KMS-11 (cell line): ENCODE results near the gene GARNL3.

Experiments
- H2AFZ ChIP-seq: fragments of 200-600 bp; sonication (generic); 2 replicates; pipeline ENCODE4 v1.6.1; 2016; ENCODE audit warnings: antibody characterized with exemption, mixed run types, low read depth
- H3K27ac ChIP-seq: fragments of 200-600 bp; sonication (generic); 2 replicates; pipeline ENCODE4 v1.6.1; 2016; ENCODE audit warnings: mild to moderate bottlenecking, mixed run types
- H3K27me3 ChIP-seq: fragments of 200-600 bp; sonication (generic); 2 replicates; pipeline ENCODE4 v1.6.1; 2017; ENCODE audit warnings: mild to moderate bottlenecking, low read depth, mixed run types, moderate library complexity; ENCODE audit not compliant: insufficient read depth
- H3K36me3 ChIP-seq: fragments of 200-600 bp; sonication (generic); 2 replicates; pipeline ENCODE4 v1.6.1; 2017; ENCODE audit warnings: mild to moderate bottlenecking, mixed run types; ENCODE audit not compliant: insufficient read depth
- H3K4me1 ChIP-seq: fragments of 200-600 bp; sonication (generic); 2 replicates; pipeline ENCODE4 v1.6.1; 2016; ENCODE audit warnings: mild to moderate bottlenecking, low read depth, mixed run types; ENCODE audit not compliant: poor library complexity, severe bottlenecking
- H3K4me2 ChIP-seq: fragments of 200-600 bp; sonication (generic); 2 replicates; pipeline ENCODE4 v1.7.0; 2016; ENCODE audit warnings: mild to moderate bottlenecking, mixed run types
- H3K4me3 ChIP-seq: fragments of 200-600 bp; sonication (generic); IDR thresholded peaks from 2 replicates; pipeline ENCODE4 v1.6.1; 2017; ENCODE audit warnings: low read depth, low read length, mixed read lengths; ENCODE audit not compliant: insufficient read depth
- H3K79me2 ChIP-seq: fragments of 200-600 bp; sonication (generic); 2 replicates; pipeline ENCODE4 v1.6.1; 2016; ENCODE audit warnings: low read depth, mixed run types; ENCODE audit not compliant: insufficient read depth
- H3K9ac ChIP-seq: fragments of 200-600 bp; sonication (generic); 2 replicates; pipeline ENCODE4 v1.6.1; 2016; ENCODE audit warnings: mild to moderate bottlenecking, mixed run types
- H4K20me1 ChIP-seq: fragments of 200-600 bp; sonication (generic); 2 replicates; pipeline ENCODE4 v1.6.1; 2016; ENCODE audit warnings: mild to moderate bottlenecking, mixed run types; ENCODE audit not compliant: insufficient read depth
- TF ChIP-seq, protein P1 (sequence below): fragments of 200-600 bp; sonication (generic); conservative IDR thresholded peaks from 2 replicates; pipeline ENCODE4 v1.6.1; 2017; ENCODE audit warnings: low read depth, mild to moderate bottlenecking, antibody characterized with exemption, low read length, moderate library complexity, mixed read lengths

The GARNL3 gene

DNA sequence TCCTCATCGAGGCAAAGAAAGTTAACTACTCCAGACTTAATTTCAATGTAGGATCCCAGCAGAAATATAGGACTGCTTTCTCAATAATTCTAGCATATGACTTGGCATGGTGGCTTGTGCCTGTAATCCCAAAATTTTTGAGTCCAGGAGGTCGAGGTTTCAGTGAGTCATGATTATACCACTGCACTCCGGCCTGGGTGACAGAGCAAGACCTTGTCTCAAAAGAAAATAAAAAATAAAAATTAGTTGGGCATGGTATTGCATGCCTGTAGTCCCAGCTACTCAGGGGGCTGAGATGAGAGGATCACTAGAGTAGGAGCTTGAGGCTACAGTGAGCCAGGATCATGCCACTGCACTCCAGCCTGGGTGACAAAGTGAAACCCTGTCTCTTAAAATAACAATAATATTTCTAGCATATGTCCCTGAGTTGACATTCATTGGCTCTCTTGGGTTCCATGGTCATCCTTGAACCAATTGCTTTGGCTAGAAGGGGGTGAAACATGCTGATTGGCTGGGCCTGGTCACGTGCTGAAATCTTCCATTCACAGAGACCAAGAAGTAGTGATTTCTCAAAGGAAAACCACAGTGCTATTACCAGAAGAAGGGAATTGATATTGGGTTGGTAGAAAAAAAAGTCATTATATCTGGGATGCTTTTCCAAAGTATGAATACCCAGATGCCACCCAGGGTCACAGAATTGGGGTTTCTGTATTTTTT lies 31.6 kb upstream of the GARNL3 start:
- H3K79me2 ChIP-seq = no peaks in the 10 kb centered on the region
- no peaks in the 10 kb centered on the region for H3K36me3 ChIP-seq
- no peak overlapping the region for H3K27ac ChIP-seq
- peaks cover 3% of the 10 kb centered on the region for H3K4me1 ChIP-seq
- no peak overlapping the region for H3K4me3 ChIP-seq
- H3K9ac ChIP-seq = no peak overlapping the region
- no peaks in the 10 kb centered on the region for H3K27me3 ChIP-seq
- H4K20me1 ChIP-seq = no peaks in the 10 kb centered on the region
- TF ChIP-seq, protein P1, sequence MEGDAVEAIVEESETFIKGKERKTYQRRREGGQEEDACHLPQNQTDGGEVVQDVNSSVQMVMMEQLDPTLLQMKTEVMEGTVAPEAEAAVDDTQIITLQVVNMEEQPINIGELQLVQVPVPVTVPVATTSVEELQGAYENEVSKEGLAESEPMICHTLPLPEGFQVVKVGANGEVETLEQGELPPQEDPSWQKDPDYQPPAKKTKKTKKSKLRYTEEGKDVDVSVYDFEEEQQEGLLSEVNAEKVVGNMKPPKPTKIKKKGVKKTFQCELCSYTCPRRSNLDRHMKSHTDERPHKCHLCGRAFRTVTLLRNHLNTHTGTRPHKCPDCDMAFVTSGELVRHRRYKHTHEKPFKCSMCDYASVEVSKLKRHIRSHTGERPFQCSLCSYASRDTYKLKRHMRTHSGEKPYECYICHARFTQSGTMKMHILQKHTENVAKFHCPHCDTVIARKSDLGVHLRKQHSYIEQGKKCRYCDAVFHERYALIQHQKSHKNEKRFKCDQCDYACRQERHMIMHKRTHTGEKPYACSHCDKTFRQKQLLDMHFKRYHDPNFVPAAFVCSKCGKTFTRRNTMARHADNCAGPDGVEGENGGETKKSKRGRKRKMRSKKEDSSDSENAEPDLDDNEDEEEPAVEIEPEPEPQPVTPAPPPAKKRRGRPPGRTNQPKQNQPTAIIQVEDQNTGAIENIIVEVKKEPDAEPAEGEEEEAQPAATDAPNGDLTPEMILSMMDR = no peak
- H3K4me2 ChIP-seq = no peak overlapping the region
- no peak overlapping the region for H2AFZ ChIP-seq

DNA sequence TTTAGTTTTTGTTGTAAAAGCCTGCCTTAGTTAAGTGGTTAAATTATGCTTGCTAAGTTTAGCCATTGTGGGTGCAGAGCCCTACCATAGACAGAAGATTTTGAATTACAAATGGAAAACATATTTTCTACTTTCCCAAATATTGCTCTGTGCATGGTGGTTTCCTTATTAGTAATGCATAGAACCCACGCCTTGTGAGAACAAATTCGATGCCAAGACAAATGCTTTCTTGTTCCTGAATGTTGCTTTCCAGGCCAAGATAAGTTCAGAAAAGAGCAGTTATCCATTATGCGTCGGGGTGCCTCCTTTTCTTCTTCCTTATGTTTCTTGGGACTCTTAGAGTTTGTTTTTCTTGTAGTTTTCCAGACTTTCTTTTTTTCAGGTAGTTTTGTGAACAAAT lies 31.0 kb upstream of the GARNL3 start:
- no peaks in the 10 kb centered on the region for H3K79me2 ChIP-seq
- TF ChIP-seq, protein P1 = no peak
- H3K4me1 ChIP-seq = peaks cover 3% of the 10 kb centered on the region
- no peak overlapping the region for H2AFZ ChIP-seq
- H3K4me2 ChIP-seq = no peak overlapping the region
- H3K27ac ChIP-seq = no peak overlapping the region
- H3K4me3 ChIP-seq = no peak overlapping the region
- no peaks in the 10 kb centered on the region for H4K20me1 ChIP-seq
- no peaks in the 10 kb centered on the region for H3K36me3 ChIP-seq
- H3K27me3 ChIP-seq = no peaks in the 10 kb centered on the region
- H3K9ac ChIP-seq = no peak overlapping the region

- no peak overlapping the region for H3K4me2 ChIP-seq
- no peak overlapping the region for H3K9ac ChIP-seq
- no peak overlapping the region for H3K4me3 ChIP-seq
- no peak overlapping the region for H3K27ac ChIP-seq
- no peaks in the 10 kb centered on the region for H3K36me3 ChIP-seq
- H3K27me3 ChIP-seq = no peaks in the 10 kb centered on the region
- H2AFZ ChIP-seq = no peak overlapping the region
- H3K79me2 ChIP-seq = no peaks in the 10 kb centered on the region
- H3K4me1 ChIP-seq = peaks cover 3% of the 10 kb centered on the region
- TF ChIP-seq, protein P1 = no peak
- H4K20me1 ChIP-seq = no peaks in the 10 kb centered on the region
Measured at GRCh38 chr9:127233989-127234388, 30.6 kb upstream of the GARNL3 start.

- no peak overlapping the region for H3K27ac ChIP-seq
- TF ChIP-seq, protein P1 = no peak
- H3K36me3 ChIP-seq = no peaks in the 10 kb centered on the region
- H3K4me1 ChIP-seq = peaks cover 2% of the 10 kb centered on the region
- no peak overlapping the region for H3K4me3 ChIP-seq
- H3K9ac ChIP-seq = no peak overlapping the region
- no peak overlapping the region for H2AFZ ChIP-seq
- no peak overlapping the region for H3K4me2 ChIP-seq
- H4K20me1 ChIP-seq = no peaks in the 10 kb centered on the region
- no peaks in the 10 kb centered on the region for H3K79me2 ChIP-seq
- no peaks in the 10 kb centered on the region for H3K27me3 ChIP-seq
Measured at GRCh38 chr9:127237801-127238200, 26.8 kb upstream of the GARNL3 start.
